Activated naive CD8-positive, alpha-beta T cell treated with anti-CD3 and anti-CD28 coated beads for 36 hours (primary cell): ENCODE results near the gene SCGB1D1. TPM values are rescaled to one million over a fixed set of nuclear protein-coding genes. Genes with fewer than 3 reads are reported as not detected.
"Not testable (repeated sequence)": the region's sequence is repeated elsewhere in the genome, so short reads cannot be mapped to it uniquely, and the experiment has no call there.

Source experiments
- DNase-seq: peaks from one replicate; pipeline ENCODE4 v3.0.0; 2021
- H3K27ac Mint-ChIP-seq: one replicate; pipeline ENCODE4 v1.8.0; 2022; ENCODE audit warnings: mild to moderate bottlenecking, moderate library complexity, mixed read lengths
- H3K27me3 Mint-ChIP-seq: one replicate; pipeline ENCODE4 v1.8.0; 2022; ENCODE audit warnings: mild to moderate bottlenecking, mixed read lengths
- H3K36me3 Mint-ChIP-seq: one replicate; pipeline ENCODE4 v1.8.0; 2021; ENCODE audit warnings: mild to moderate bottlenecking, mixed read lengths
- H3K4me1 Mint-ChIP-seq: one replicate; pipeline ENCODE4 v1.8.0; 2021; ENCODE audit warnings: mixed read lengths
- H3K4me3 Mint-ChIP-seq: one replicate; pipeline ENCODE4 v1.8.0; 2022; ENCODE audit warnings: mild to moderate bottlenecking, moderate library complexity, mixed read lengths
- H3K9me3 Mint-ChIP-seq: one replicate; pipeline ENCODE4 v1.8.0; 2022; ENCODE audit warnings: mixed read lengths
- total RNA-seq, 2 experiments: library from RNA; stranded (reverse); gene quantifications; one replicate each; pipeline ENCODE4 v1.2.3, GENCODE V29; 2021

The SCGB1D1 gene
- total RNA-seq, 2 experiments from 2014 or later = not detected

DNA sequence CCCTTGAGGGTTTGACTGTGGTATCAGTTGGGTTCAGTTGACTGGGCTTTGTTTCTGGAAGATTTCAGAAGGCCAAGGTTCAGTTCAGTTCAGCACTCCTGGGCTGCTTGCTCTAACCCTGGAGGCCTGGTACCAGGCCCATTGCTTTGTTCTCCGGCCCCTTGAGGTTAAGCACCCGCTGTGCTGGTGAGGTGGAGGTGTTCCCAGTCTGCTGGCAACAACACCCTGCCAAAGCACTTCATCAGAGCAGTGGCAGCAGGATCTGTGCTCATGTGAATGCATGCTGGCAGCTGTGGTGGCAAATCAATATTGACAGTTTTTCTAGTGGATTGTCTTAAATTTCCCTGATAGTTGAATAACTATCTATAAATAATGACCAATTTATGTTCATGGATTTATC lies 3.8 kb upstream of the SCGB1D1 start:
- DNase-seq = no peak
- Mint-ChIP-seq H3K27ac (no peak overlapping the region), H3K27me3 (peaks cover 50% of the 10 kb centered on the region), H3K4me3 (no peak overlapping the region), H3K9me3 (no peaks in the 10 kb centered on the region), H3K36me3 (peaks cover 3% of the 10 kb centered on the region), H3K4me1 (no peaks in the 10 kb centered on the region)

DNA sequence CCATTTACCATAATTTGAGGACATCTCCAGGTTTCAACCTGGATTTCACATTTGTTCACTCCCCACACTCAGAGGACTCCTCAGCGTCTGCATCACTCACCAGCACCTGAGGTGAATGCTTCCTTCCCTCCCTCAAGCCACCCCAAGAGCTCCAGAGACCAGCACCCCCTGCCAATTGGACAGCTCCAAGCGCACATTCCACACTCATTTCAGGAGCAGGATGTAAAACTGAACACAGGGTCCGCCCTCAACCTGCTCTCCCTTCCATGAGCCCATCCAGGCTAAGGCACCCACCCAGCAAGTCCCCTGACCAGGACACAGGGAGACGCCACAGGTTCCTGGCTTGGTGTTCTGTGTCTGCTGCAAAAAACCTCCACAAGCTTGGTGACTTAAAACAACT lies 3.9 kb downstream of the SCGB1D1 start:
- H3K4me1 Mint-ChIP-seq = no peaks in the 10 kb centered on the region
- DNase-seq = no peak

DNA sequence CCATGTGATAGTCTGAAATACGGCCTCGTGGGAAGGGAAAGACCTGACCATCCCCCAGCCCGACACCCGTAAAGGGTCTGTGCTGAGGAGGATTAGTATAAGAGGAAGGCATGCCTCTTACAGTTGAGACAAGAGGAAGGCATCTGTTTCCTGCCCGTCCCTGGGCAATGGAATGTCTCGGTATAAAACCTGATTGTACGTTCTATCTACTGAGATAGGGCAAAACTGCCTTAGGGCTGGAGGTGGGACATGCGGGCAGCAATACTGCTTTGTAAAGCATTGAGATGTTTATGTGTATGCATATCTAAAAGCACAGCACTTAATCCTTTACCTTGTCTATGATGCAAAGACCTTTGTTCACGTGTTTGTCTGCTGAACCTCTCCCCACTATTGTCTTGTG lies 5.0 kb downstream of the SCGB1D1 start:
- H3K27me3 Mint-ChIP-seq = peaks cover 39% of the 10 kb centered on the region
- not testable (repeated sequence) for H3K4me1 Mint-ChIP-seq, H3K9me3 Mint-ChIP-seq, H3K4me3 Mint-ChIP-seq, DNase-seq, H3K27ac Mint-ChIP-seq, H3K36me3 Mint-ChIP-seq

More for the DNA sequence above, 3.9 kb downstream of the SCGB1D1 start:
- Mint-ChIP-seq H3K9me3 (no peaks in the 10 kb centered on the region), H3K4me3 (no peak overlapping the region), H3K27me3 (peaks cover 45% of the 10 kb centered on the region), H3K36me3 (no peaks in the 10 kb centered on the region), H3K27ac (no peak overlapping the region)

DNA sequence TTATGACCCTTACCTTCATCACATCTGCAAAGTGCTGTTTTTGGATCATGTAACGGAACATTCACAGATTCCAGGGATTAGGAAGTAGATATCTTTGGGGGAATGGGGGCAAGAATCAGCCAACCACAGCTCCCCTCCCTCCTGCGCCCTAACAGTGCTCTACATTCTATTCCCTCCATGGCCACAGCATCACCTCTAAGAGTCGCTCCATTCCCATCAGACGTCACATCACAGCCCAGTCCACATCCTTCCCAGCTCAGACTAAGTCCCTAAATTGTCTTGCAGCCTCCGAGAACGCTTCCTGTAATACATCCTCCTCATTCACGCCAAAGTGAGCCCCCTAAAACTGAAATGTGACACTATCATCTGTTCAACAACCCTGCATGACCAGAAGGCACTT lies 5.9 kb downstream of the SCGB1D1 start:
- DNase-seq = no peak
- Mint-ChIP-seq H3K9me3 (no peaks in the 10 kb centered on the region), H3K4me1 (no peaks in the 10 kb centered on the region), H3K27me3 (peaks cover 36% of the 10 kb centered on the region), H3K4me3 (no peak overlapping the region), H3K27ac (no peak overlapping the region), H3K36me3 (no peaks in the 10 kb centered on the region)

DNA sequence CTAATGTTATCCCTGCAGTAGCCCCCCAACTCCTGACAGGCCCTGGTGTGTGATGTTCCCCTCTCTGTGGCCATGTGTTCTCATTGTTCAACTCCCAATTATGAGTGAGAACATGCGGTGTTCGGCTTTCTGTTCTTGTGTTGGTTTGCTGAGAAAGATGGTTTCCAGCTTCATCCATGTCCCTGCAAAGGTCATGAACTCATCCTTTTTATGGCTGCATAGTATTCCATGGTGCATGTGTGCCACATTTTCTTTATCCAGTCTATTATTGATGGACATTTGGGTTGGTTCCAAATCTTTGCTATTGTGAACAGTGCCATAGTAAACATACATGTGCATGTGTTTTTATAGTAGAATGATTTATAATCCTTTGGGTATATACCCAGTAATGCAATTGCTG lies 7.4 kb downstream of the SCGB1D1 start:
- H3K36me3 Mint-ChIP-seq, DNase-seq, H3K4me3 Mint-ChIP-seq, H3K4me1 Mint-ChIP-seq, H3K27ac Mint-ChIP-seq, H3K9me3 Mint-ChIP-seq: not testable (repeated sequence)
- H3K27me3 Mint-ChIP-seq = peaks cover 32% of the 10 kb centered on the region

DNA sequence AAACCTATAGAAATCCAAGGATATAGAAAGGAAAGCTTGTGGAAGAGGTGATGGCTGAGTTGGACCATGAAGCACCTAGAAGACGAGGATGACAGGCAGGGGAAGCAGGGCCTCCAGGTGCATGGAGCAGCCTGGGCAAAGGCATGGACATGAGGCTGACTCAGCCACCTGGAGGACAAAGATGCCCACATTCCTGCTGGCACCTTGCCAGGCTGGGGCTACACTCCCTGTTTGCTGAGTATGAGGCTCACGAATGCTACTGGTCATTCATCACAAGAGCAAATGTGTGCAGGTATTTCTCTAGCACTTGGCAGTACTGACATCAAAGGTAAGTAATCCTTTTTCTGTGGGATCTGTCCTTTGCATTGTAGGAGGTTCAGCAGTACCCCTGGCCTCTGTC lies 11.4 kb downstream of the SCGB1D1 start:
- H3K27me3 Mint-ChIP-seq = peaks cover 16% of the 10 kb centered on the region
- H3K9me3 Mint-ChIP-seq = no peaks in the 10 kb centered on the region
- H3K4me1 Mint-ChIP-seq = no peaks in the 10 kb centered on the region
- DNase-seq = no peak
- no peak overlapping the region for H3K27ac Mint-ChIP-seq
- H3K36me3 Mint-ChIP-seq = no peaks in the 10 kb centered on the region
- no peak overlapping the region for H3K4me3 Mint-ChIP-seq

DNA sequence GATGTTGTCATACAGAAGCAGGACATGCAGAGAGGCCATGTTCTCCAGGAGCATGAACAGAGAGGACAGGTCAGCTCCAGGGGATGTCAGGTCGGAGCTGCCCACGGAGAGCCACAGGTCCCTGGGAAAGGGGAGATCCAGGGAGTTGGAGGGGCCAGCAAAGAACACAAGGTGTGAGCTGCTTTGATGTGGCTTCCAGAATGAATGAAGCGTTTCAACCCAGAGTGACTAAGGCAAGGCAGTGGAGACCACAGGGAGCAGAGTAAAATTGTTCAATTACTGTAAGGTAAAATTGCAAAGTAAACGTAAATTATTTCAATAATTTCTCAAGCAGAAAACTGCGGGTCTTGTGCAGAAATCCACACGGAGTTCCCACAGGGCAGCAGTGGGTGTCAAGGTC lies 12.9 kb downstream of the SCGB1D1 start:
- no peaks in the 10 kb centered on the region for H3K36me3 Mint-ChIP-seq
- H3K9me3 Mint-ChIP-seq = no peaks in the 10 kb centered on the region
- H3K27me3 Mint-ChIP-seq = peaks cover 14% of the 10 kb centered on the region
- no peak for DNase-seq
- H3K27ac Mint-ChIP-seq = no peak overlapping the region
- H3K4me1 Mint-ChIP-seq = no peaks in the 10 kb centered on the region
- no peak overlapping the region for H3K4me3 Mint-ChIP-seq

DNA sequence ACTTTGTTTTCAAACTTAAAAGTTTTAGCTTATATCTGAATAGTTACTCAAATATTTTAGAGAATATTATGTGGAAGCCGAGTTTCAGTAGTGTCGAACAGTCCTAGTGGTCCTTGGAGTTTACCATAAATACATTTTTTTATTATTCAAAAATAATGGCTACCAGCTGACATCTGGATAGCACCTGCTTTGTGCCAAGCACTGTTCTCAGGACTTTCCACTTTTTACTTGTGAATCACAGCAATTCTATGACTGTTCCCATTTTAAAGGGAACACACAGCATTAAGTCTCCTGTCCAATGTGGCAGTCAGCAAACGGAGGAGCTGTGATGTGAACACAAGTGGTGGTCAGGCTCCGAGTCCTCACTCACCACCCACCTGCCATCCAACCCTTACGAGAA lies 14.4 kb downstream of the SCGB1D1 start:
- Mint-ChIP-seq H3K9me3 (no peaks in the 10 kb centered on the region), H3K4me3 (no peak overlapping the region), H3K27ac (no peak overlapping the region), H3K36me3 (no peaks in the 10 kb centered on the region), H3K27me3 (peaks cover 11% of the 10 kb centered on the region), H3K4me1 (no peaks in the 10 kb centered on the region)
- no peak for DNase-seq

DNA sequence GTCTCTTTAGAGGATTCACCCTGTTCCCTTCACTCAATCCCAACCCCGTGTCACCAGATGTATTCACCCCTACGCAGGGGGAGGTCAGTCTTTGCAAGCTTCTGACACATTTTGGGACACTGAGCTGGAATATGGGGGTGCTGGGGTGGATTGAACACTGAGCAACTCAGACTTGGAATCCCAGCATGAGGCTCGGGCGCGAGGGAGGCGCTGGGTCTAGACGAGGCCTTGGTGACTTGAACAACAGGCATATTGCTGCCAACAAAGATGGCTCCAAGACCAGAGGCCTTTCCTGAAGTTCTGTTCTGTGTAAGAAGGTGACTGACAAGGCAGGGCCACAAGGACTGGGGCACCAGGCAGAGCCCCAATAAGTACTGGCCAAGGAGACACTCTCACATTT lies 15.4 kb downstream of the SCGB1D1 start:
- H3K9me3 Mint-ChIP-seq = no peaks in the 10 kb centered on the region
- H3K4me1 Mint-ChIP-seq = no peaks in the 10 kb centered on the region
- H3K4me3 Mint-ChIP-seq = no peak overlapping the region
- H3K36me3 Mint-ChIP-seq = no peaks in the 10 kb centered on the region
- H3K27me3 Mint-ChIP-seq = peaks cover 7% of the 10 kb centered on the region
- no peak overlapping the region for H3K27ac Mint-ChIP-seq
- DNase-seq = no peak

DNA sequence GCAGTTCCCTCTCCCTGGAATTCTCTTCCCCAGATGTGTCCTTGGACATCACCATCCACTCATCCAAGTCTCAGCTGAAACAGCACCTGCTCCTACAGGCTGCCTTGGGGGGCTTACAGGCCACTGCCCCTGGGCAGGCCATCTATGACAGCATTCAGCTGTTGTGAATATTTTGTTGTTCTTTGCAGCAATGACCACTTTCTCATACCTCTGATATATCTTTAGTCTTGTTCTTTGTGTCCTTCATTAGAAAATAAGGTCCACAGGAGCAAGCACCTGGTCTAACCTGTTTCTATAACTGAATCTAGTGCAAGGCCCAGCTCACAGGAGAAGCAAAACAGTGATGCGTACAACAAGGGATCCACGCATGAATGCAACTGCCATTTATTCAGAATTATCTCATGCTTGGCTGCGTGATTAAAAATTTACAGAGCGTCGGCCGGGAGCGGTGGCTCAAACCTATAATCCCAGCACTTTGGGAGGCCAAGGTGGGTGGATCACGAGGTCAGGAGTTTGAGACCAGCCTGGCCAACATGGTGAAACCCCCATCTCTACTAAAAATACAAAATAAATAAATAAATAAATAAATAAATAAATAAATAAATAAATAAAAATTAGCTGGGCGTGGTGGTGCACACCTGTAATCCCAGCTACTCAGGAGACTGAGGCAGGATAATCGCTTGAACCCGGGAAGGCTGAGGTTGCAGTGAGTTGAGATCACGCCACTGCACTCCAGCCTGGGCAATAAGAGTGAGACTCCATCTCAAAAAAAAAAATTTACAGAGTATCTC lies 16.5 kb downstream of the SCGB1D1 start:
- H3K9me3 Mint-ChIP-seq, DNase-seq, H3K27ac Mint-ChIP-seq, H3K27me3 Mint-ChIP-seq, H3K4me3 Mint-ChIP-seq, H3K4me1 Mint-ChIP-seq, H3K36me3 Mint-ChIP-seq: not testable (repeated sequence)

DNA sequence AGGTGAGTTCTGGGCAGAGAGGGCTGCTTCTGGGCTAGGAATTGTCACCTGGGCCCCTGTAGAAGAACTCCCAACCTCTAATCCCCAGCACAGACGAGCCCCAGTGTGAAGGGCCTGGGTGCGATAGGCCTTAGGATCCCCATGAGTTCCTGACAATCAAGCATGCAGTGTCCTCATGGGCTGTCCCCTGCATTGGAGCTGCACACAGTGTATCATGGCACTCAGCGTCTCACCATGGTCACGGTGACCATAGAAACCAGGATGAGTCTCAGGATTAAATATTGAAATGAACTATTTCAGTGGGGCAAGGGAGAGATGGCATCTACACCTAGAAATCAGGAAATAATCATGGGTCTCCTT lies 18.7 kb downstream of the SCGB1D1 start:
- no peaks in the 10 kb centered on the region for H3K36me3 Mint-ChIP-seq
- no peaks in the 10 kb centered on the region for H3K9me3 Mint-ChIP-seq
- peaks cover 13% of the 10 kb centered on the region for H3K27me3 Mint-ChIP-seq
- no peak overlapping the region for H3K27ac Mint-ChIP-seq
- no peak for DNase-seq
- H3K4me3 Mint-ChIP-seq = no peak overlapping the region
- no peaks in the 10 kb centered on the region for H3K4me1 Mint-ChIP-seq

DNA sequence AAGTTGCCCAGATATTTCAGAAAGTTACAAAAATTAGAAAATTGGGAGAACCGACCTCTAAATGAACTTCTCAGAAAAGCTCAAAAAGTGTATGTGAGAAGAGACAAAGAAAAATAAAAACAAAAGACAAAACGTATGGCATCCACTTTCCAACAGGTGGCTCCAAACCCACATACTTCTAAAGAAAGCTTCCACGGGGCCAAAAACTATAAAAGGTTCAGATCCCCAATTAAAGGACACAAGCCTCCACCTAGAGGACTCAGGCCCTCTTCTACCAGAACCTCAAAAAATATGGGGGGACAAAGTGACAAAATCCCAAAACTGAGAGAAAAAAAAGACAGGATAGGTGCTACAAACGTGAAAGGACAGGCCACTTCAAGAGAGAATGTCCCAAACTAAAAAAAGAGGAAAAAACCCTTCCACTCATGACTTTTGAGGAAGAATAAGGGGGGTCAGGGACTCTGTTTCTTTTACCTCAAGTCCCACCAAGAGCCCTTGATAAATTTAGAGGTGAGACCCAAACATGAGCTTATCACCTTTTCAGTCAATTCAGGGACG lies 27.3 kb downstream of the SCGB1D1 start:
- Mint-ChIP-seq H3K27ac (no peak overlapping the region), H3K27me3 (peaks cover 18% of the 10 kb centered on the region), H3K4me3 (no peak overlapping the region), H3K36me3 (no peaks in the 10 kb centered on the region), H3K9me3 (peaks cover 14% of the 10 kb centered on the region), H3K4me1 (no peaks in the 10 kb centered on the region)
- DNase-seq = no peak

DNA sequence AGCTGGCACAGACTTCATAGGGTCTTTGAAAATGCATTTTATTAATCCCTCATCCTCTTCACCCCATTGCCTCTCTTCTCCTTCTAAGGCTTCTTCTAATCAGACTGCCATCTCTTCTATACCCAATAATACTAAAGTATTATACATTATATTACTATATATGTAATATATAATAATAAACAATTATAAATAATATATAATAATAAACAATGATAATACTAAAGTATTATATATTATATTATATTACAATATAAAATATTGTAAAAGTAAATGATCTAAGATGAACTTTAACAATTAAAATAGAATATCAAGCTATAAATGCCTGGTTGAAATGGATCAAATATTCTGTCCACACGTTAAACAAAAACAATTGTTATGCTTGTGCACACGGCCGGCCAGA lies 31.5 kb downstream of the SCGB1D1 start:
- H3K4me3 Mint-ChIP-seq = no peak overlapping the region
- DNase-seq = no peak
- H3K27ac Mint-ChIP-seq = no peak overlapping the region
- peaks cover 7% of the 10 kb centered on the region for H3K27me3 Mint-ChIP-seq
- peaks cover 40% of the 10 kb centered on the region for H3K9me3 Mint-ChIP-seq
- no peaks in the 10 kb centered on the region for H3K4me1 Mint-ChIP-seq
- no peaks in the 10 kb centered on the region for H3K36me3 Mint-ChIP-seq

DNA sequence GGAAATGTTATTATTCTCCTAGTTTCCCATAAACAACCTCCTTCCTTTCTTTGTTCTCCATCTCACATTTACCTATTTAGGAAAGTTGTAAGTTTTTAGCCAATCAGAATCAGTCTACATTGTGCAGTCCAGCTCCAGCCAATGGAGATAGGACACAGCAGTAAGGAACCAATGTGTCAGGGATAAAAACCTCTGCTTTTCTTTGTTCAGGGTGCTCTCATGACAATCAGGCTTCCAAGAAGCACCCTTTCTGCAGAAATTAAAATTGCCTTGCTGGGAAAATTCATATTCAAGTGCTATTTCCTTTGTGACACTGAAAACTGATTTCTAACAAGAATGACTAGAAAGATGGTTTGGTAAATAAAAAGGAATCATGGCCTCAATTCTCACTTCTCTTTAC lies 33.1 kb downstream of the SCGB1D1 start:
- H3K4me1 Mint-ChIP-seq = no peaks in the 10 kb centered on the region
- DNase-seq = no peak
- no peaks in the 10 kb centered on the region for H3K36me3 Mint-ChIP-seq
- H3K27ac Mint-ChIP-seq = no peak overlapping the region
- peaks cover 40% of the 10 kb centered on the region for H3K9me3 Mint-ChIP-seq
- no peak overlapping the region for H3K4me3 Mint-ChIP-seq
- no peaks in the 10 kb centered on the region for H3K27me3 Mint-ChIP-seq

DNA sequence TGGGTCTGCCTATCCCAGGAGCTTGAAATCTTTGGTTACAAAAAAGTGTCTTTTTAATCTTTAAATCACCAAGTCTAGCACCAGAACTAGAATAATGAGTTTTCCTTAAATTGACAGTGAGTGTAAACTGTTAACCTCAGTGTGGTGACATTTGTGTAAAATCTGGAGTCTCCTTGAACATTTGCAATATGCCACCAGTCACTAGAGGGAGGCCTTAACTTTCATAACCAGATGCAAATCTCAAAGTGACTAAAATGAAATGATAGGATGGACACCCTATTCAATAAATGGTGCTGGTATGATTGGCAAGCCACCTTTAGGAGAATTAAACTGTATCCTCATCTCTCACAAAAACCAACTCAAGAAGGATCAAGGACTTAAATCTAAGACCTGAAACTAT lies 43.7 kb downstream of the SCGB1D1 start:
- Mint-ChIP-seq H3K27me3 (peaks cover 36% of the 10 kb centered on the region), H3K4me3 (no peak overlapping the region), H3K9me3 (no peaks in the 10 kb centered on the region), H3K4me1 (no peaks in the 10 kb centered on the region), H3K36me3 (no peaks in the 10 kb centered on the region), H3K27ac (no peak overlapping the region)
- DNase-seq = no peak

DNA sequence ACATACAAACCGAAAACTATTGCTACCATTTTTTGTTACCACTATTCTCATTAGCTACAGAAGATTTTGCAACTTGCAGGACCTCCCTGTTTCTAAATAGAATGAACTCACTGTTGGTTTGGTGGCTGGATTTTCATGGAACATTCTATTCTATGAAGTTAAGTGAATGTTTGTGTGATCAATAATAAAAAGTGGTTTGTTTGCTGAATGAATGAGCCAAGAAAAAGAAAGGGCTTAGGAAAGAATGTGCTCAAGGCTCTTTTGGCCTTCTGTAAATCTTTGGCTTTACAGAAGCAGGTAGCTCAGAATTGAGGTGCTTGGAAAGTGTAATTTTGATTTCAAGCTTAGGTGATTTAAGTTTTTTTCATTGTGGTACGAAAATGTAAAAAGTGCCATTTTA lies 46.2 kb downstream of the SCGB1D1 start:
- Mint-ChIP-seq H3K4me1 (no peaks in the 10 kb centered on the region), H3K9me3 (no peaks in the 10 kb centered on the region), H3K36me3 (no peaks in the 10 kb centered on the region), H3K27me3 (peaks cover 44% of the 10 kb centered on the region), H3K27ac (no peak overlapping the region), H3K4me3 (no peak overlapping the region)
- DNase-seq = no peak
